A549 (cell line): ENCODE measurements around the gene SIGLEC1. TPM values are rescaled to one million over a fixed set of nuclear protein-coding genes. Genes with fewer than 3 reads are reported as not detected.

Experiments used
- ATAC-seq, 2 experiments: fragments of 200-7000 bp in 1 of 2; fragments of >200 bp in 1 of 2; cut with Nextera tagmentation in 1 of 2; cut with Tn5 transposase in 1 of 2; 3 replicates each; pipeline versions ENCODE4 v1.8.0 to v1.9.1; 2018 to 2020; ENCODE audit warnings: mild to moderate bottlenecking in 1 of 2, moderate library complexity in 1 of 2
- CTCF ChIA-PET: fragments of 300-600 bp; sonication (Branson Sonifier 250); formaldehyde crosslinking; extraction: SDS; loops from one replicate; lab custom pipeline; 2021; ENCODE audit warnings: antibody characterized with exemption, inconsistent platforms; lab: Yijun Ruan, JAX
- POLR2A ChIA-PET: fragments of 350-600 bp; formaldehyde crosslinking; extraction: SDS; loops from one replicate; lab custom pipeline; 2021; ENCODE audit warnings: antibody characterized with exemption, inconsistent platforms; lab: Yijun Ruan, JAX
- DNase-seq, 2 experiments: peaks; one replicate each; pipeline versions ENCODE4 v3.0.0 to v3.0.0-alpha.2; 2011 to 2016; ENCODE audit warnings: low read depth in 1 of 2, low spot score in 1 of 2
- FAIRE-seq: peaks from 2 replicates; lab custom pipeline; 2011; peaks lifted over from hg19 to GRCh38; lab: Jason Lieb, UNC
- H3K27ac ChIP-seq, 2 experiments: fragments of >200 bp; sonication (Bioruptor Twin); formaldehyde crosslinking; 3 replicates each; pipeline ENCODE4 v1.5.1; 2016 to 2017
- H3K4me1 ChIP-seq: fragments of >200 bp; sonication (Bioruptor Twin); formaldehyde crosslinking; 3 replicates; pipeline ENCODE4 v1.6.1; 2016
- H3K4me2 ChIP-seq: fragments of >200 bp; sonication (Bioruptor Twin); formaldehyde crosslinking; 3 replicates; pipeline ENCODE4 v1.6.1; 2016
- H3K4me3 ChIP-seq: fragments of >200 bp; sonication (Bioruptor Twin); formaldehyde crosslinking; 3 replicates; pipeline ENCODE4 v1.5.1; 2016
- H3K9me3 ChIP-seq: fragments of >200 bp; sonication (Bioruptor Twin); formaldehyde crosslinking; 3 replicates; pipeline ENCODE4 v1.6.1; 2016
- CHD2 ChIP-seq: fragments of 150-350 bp; IDR thresholded peaks from 2 replicates; pipeline ENCODE4 v1.6.1; 2014; ENCODE audit warnings: low read length; ENCODE audit not compliant: partially characterized antibody
- CHD4 ChIP-seq: fragments of 200-600 bp; sonication (generic); IDR thresholded peaks from 2 replicates; pipeline ENCODE4 v1.6.1; 2016; ENCODE audit warnings: antibody characterized with exemption, mild to moderate bottlenecking, borderline replicate concordance
- EHF ChIP-seq: fragments of 250-450 bp; sonication (Bioruptor Pico); IDR thresholded peaks from 2 replicates; pipeline ENCODE4 v1.5.0; 2020; ENCODE audit warnings: mild to moderate bottlenecking
- EP300 ChIP-seq, 2 experiments: fragments of >200 bp; sonication (Bioruptor Twin); formaldehyde crosslinking; IDR thresholded peaks; 2 replicates in 1 of 2; 3 replicates in 1 of 2; pipeline ENCODE4 v1.6.1; 2016 to 2017
- FOSB ChIP-seq: fragments of 250-450 bp; sonication (Bioruptor Pico); IDR thresholded peaks from 2 replicates; pipeline ENCODE4 v1.5.0; 2020; ENCODE audit warnings: mild to moderate bottlenecking, moderate library complexity
- HOXA7 ChIP-seq: fragments of 250-450 bp; sonication (Bioruptor Pico); IDR thresholded peaks from 2 replicates; pipeline ENCODE4 v1.5.0; 2020; ENCODE audit warnings: mild to moderate bottlenecking, moderate library complexity
- HOXB13 ChIP-seq: fragments of 250-450 bp; sonication (Bioruptor Pico); IDR thresholded peaks from 2 replicates; pipeline ENCODE4 v1.5.0; 2020; ENCODE audit warnings: low read depth, mild to moderate bottlenecking, moderate library complexity
- HOXB5 ChIP-seq: fragments of 250-450 bp; sonication (Bioruptor Pico); IDR thresholded peaks from 2 replicates; pipeline ENCODE4 v1.5.0; 2020; ENCODE audit warnings: mild to moderate bottlenecking, moderate library complexity
- POLR2AphosphoS2 ChIP-seq: conservative IDR thresholded peaks from 2 replicates; pipeline ENCODE4 v1.6.1; 2012; ENCODE audit warnings: low read length, improper control_type of control experiment, inconsistent platforms
- RCOR1 ChIP-seq: fragments of 150-350 bp; IDR thresholded peaks from 2 replicates; pipeline ENCODE4 v1.6.1; 2014; ENCODE audit warnings: antibody characterized with exemption, low read length, low read depth
- TFCP2L1 ChIP-seq: fragments of 250-450 bp; sonication (Bioruptor Pico); IDR thresholded peaks from 2 replicates; pipeline ENCODE4 v1.5.0; 2021; ENCODE audit warnings: mild to moderate bottlenecking
- ZSCAN20 ChIP-seq: fragments of 250-450 bp; sonication (Bioruptor Pico); IDR thresholded peaks from 2 replicates; pipeline ENCODE4 v1.8.0; 2022; ENCODE audit warnings: mild to moderate bottlenecking, moderate library complexity
- WGBS: methylation state at CpG from one replicate; pipeline ENCODE4 v1.1.6; 2017; ENCODE audit errors: missing lambda C conversion rate; 5-methylcytosine and 5-hydroxymethylcytosine counted together
- polyA plus RNA-seq, 4 experiments: library from polyadenylated mRNA; depleted of rRNA in 3 of 4; stranded (reverse); fragments of >200 nt; fragmentation: RNase III in 1 of 4; extraction: RNeasy Plus Mini Kit Qiagen cat#74134 plus additional on column Dnase treatment in 1 of 4; gene quantifications; 2 replicates in 3 of 4; 3 replicates in 1 of 4; pipeline ENCODE4 v1.2.3, GENCODE V29; 2011 to 2017
- TF ChIP-seq, protein P1 (sequence below): IDR thresholded peaks from 2 replicates; pipeline ENCODE4 v1.6.1; 2012
- TF ChIP-seq, protein P2 (sequence below): fragments of 200-600 bp; sonication (generic); IDR thresholded peaks from 2 replicates; pipeline ENCODE4 v1.6.1; 2016; ENCODE audit warnings: antibody characterized with exemption, mild to moderate bottlenecking, moderate library complexity
- TF ChIP-seq, protein P3 (sequence below): fragments of 250-450 bp; sonication (Bioruptor Pico); IDR thresholded peaks from 2 replicates; pipeline ENCODE4 v1.5.0; 2020; ENCODE audit warnings: low read depth, mild to moderate bottlenecking, moderate library complexity
- TF ChIP-seq, protein P4 (sequence below): IDR thresholded peaks from 2 replicates; pipeline ENCODE4 v1.6.1; 2012; ENCODE audit warnings: low read depth, borderline replicate concordance

The SIGLEC1 gene
- polyA plus RNA-seq, 2 of the 4 experiments (the other 2 are of a cell fraction): 0.01 TPM; not detected in 1

DNA sequence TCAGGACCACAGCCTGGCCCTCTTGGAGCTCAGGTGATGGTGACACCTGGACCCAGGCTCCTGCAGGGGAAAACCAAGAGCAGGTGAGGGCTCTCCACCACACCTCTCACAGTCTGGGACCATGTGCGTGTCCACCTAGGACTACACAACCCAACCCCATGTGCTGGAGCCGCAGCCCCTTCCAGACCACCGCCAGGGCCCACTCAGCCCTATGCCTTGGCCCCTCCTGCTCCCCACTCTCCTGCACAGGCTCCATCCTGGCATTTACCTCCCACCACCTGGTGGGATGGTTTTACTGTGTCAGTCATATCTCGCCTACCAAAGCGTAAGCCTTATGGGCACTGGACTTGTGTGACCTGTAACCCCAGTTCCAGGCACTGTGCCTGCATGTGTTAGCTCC is 17.5 kb downstream of the SIGLEC1 start:
- CTCF ChIA-PET: interaction anchor here (0.7 to 61.5 kb wide), 6 partner anchors 7 to 124 kb away, joined by 3 to 2233 read pairs (median 6); partner anchors contain the start of genes ADAM33, ADISSP, HSPA12B and SIGLEC1
- Histone ChIP-seq H3K4me1 (no peaks in the 10 kb centered on the region), H3K4me3 (no peak overlapping the region), H3K4me2 (no peak overlapping the region), H3K27ac (no peak overlapping the region), H3K9me3 (0 out of 3 replicates have a peak, but pooled peaks cover 2% of the 10 kb centered on the region)
- 87% methylated on average over 4 of the region's 5 CpGs for WGBS
- no peak for FAIRE-seq
- DNase-seq: no peak
- ATAC-seq: no peak
- TF ChIP-seq EP300 (IDR thresholded peaks at IDR 0.05) (no peak), CHD2 (no peak)
- POLR2A ChIA-PET: no interaction called here

DNA sequence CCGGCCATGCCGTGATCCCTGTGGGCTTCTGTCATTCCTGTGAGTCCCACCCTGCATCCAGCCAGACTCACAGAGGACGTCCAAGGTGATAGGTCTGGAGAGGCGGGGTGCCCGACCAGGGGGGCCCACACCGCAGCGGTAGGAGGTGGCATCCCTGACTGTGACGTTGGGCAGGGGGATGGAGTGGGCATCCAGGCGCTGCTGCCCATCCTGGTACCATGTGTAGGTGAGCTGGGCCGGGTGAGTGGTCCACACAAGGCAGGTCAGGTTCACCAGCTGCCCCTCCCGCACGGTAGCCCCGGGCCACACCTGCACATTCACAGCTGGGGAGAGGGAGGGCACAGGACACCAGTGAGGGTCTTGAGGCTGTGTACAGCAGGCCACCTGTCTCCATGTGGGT is 19.0 kb downstream of the SIGLEC1 start:
- WGBS: 53% methylated on average over 13 of the region's 13 CpGs
- DNase-seq: no peak
- FAIRE-seq: no peak
- ChIA-PET POLR2A (no interaction called here), CTCF (interaction anchor here (0.7 to 61.5 kb wide), 4 partner anchors 13 to 393 kb away, joined by 3 to 2233 read pairs (median 96); partner anchors contain the start of genes ADAM33, ADISSP, HSPA12B and SIGLEC1)
- H3K4me2 ChIP-seq: no peak overlapping the region
- H3K4me1 ChIP-seq: no peaks in the 10 kb centered on the region
- no peak overlapping the region for H3K4me3 ChIP-seq
- no peak overlapping the region for H3K27ac ChIP-seq
- TF ChIP-seq RCOR1 (no peak), HOXA7 (no peak), EHF (CRISPR knock-in tag) (no peak), CHD4 (no peak), TFCP2L1 (CRISPR knock-in tag) (no peak), HOXB13 (CRISPR knock-in tag) (no peak), CHD2 (no peak), ZSCAN20 (CRISPR knock-in tag) (no peak), HOXB5 (CRISPR knock-in tag) (no peak), POLR2AphosphoS2 (no peak), FOSB (CRISPR knock-in tag) (no peak)
- TF ChIP-seq, protein P1, sequence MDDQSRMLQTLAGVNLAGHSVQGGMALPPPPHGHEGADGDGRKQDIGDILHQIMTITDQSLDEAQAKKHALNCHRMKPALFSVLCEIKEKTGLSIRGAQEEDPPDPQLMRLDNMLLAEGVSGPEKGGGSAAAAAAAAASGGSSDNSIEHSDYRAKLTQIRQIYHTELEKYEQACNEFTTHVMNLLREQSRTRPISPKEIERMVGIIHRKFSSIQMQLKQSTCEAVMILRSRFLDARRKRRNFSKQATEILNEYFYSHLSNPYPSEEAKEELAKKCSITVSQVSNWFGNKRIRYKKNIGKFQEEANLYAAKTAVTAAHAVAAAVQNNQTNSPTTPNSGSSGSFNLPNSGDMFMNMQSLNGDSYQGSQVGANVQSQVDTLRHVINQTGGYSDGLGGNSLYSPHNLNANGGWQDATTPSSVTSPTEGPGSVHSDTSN: no peak
- TF ChIP-seq, protein P2, sequence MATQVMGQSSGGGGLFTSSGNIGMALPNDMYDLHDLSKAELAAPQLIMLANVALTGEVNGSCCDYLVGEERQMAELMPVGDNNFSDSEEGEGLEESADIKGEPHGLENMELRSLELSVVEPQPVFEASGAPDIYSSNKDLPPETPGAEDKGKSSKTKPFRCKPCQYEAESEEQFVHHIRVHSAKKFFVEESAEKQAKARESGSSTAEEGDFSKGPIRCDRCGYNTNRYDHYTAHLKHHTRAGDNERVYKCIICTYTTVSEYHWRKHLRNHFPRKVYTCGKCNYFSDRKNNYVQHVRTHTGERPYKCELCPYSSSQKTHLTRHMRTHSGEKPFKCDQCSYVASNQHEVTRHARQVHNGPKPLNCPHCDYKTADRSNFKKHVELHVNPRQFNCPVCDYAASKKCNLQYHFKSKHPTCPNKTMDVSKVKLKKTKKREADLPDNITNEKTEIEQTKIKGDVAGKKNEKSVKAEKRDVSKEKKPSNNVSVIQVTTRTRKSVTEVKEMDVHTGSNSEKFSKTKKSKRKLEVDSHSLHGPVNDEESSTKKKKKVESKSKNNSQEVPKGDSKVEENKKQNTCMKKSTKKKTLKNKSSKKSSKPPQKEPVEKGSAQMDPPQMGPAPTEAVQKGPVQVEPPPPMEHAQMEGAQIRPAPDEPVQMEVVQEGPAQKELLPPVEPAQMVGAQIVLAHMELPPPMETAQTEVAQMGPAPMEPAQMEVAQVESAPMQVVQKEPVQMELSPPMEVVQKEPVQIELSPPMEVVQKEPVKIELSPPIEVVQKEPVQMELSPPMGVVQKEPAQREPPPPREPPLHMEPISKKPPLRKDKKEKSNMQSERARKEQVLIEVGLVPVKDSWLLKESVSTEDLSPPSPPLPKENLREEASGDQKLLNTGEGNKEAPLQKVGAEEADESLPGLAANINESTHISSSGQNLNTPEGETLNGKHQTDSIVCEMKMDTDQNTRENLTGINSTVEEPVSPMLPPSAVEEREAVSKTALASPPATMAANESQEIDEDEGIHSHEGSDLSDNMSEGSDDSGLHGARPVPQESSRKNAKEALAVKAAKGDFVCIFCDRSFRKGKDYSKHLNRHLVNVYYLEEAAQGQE: no peak
- TF ChIP-seq, protein P3, sequence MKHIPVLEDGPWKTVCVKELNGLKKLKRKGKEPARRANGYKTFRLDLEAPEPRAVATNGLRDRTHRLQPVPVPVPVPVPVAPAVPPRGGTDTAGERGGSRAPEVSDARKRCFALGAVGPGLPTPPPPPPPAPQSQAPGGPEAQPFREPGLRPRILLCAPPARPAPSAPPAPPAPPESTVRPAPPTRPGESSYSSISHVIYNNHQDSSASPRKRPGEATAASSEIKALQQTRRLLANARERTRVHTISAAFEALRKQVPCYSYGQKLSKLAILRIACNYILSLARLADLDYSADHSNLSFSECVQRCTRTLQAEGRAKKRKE (CRISPR knock-in tag): no peak
- TF ChIP-seq, protein P4, sequence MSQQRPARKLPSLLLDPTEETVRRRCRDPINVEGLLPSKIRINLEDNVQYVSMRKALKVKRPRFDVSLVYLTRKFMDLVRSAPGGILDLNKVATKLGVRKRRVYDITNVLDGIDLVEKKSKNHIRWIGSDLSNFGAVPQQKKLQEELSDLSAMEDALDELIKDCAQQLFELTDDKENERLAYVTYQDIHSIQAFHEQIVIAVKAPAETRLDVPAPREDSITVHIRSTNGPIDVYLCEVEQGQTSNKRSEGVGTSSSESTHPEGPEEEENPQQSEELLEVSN: no peak
- H3K9me3 ChIP-seq: 0 out of 3 replicates have a peak, but pooled peaks cover 2% of the 10 kb centered on the region
- ATAC-seq: no peak
